Measurements from ENCODE around the gene APBB2. TPM values are rescaled to one million over a fixed set of nuclear protein-coding genes. Genes with fewer than 3 reads are reported as not detected.

The APBB2 gene
- total and polyA plus RNA-seq, 2 of the 4 experiments (the other 2 are of a cell fraction) = 47.9 to 75.5 TPM

DNA sequence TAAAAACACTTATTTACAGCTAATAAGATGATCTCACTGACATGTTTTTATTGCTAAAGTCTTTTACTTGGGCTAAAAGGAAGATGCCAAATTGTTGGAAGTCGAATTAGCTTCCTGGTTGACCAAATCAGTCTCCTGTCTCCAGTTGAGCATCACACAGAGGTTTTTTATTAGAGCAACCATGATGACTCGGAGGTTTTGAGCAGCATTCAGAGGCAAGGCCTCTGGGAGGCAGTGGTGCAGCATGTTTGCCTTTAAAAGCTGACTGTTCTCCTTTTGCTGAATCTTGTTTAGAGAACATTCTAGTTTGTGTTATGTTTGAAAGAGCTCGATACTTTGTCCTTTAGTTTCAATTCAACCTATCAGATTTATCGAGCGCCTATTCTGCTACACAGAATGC is 44.4 kb upstream of the APBB2 start:
- no peak overlapping the region for H2AK5ac ChIP-seq (ENCODE audit: low read depth, low read length)
- peaks cover 4% of the 10 kb centered on the region for H3K4me1 ChIP-seq (ENCODE audit: control insufficient read depth, insufficient read depth, low read length)
- H3K36me3 ChIP-seq (ENCODE audit: control insufficient read depth, insufficient read depth, low read length) = peaks cover 32% of the 10 kb centered on the region
- ChIA-PET POLR2A (ENCODE audit: unreplicated experiment) (interaction anchor here (0.5 to 1.3 kb wide), 4 partner anchors 10 to 773 kb away, joined by 3 to 5 read pairs (median 4); no protein-coding TSS in a partner anchor), CTCF (interaction anchor here (0.6 to 1.5 kb wide), 5 partner anchors 9 to 403 kb away, joined by 3 to 4 read pairs (median 3); no protein-coding TSS in a partner anchor)
- H3K4ac ChIP-seq (ENCODE audit: low read depth, low read length) = peak overlapping the region; percentile 58; the same call in 1 of the 2 replicates
- TF ChIP-seq FOS (IDR thresholded peaks at IDR 0.05; ENCODE audit: low read depth, low read length) (no peak), MAFK (IDR thresholded peaks at IDR 0.05; ENCODE audit: low read depth, low read length) (peak; percentile 88), RAD21 (IDR thresholded peaks at IDR 0.05; ENCODE audit: low read length) (peak; percentile 51), RFX5 (IDR thresholded peaks at IDR 0.05; ENCODE audit: low read depth, low read length) (no peak), POLR2A (IDR thresholded peaks at IDR 0.05; ENCODE audit: low read depth, low read length) (peak; percentile 28; the same call in 1 of the 2 replicates), CEBPB (IDR thresholded peaks at IDR 0.05; ENCODE audit: low read depth, low read length) (no peak), MXI1 (IDR thresholded peaks at IDR 0.05; ENCODE audit: borderline replicate concordance, low read depth, low read length) (peak; percentile 53; the same call in 1 of the 2 replicates), MAZ (IDR thresholded peaks at IDR 0.05; ENCODE audit: borderline replicate concordance, low read depth, low read length) (no peak), CHD1 (IDR thresholded peaks at IDR 0.05; ENCODE audit: low read depth, low read length) (no peak), CTCF (conservative IDR thresholded peaks at IDR 0.05; ENCODE audit: low read depth, low read length) (peak; percentile 58), ELK1 (IDR thresholded peaks at IDR 0.05; ENCODE audit: borderline replicate concordance, low read depth, low read length) (no peak), RCOR1 (IDR thresholded peaks at IDR 0.05; ENCODE audit: insufficient replicate concordance, low read length) (no peak), NFE2L2 (IDR thresholded peaks at IDR 0.05; ENCODE audit: low read depth, low read length) (peak; percentile 89)
- peak overlapping the region in 1 of 2 experiments; percentile 67; a peak in 1 of 4 replicates for H4K8ac ChIP-seq (ENCODE audit: low read depth in 2 of 2, low read length in 2 of 2)
- no peak overlapping the region for H4K91ac ChIP-seq (ENCODE audit: insufficient read depth, low read depth, low read length)
- H3K14ac ChIP-seq (replicated peaks; ENCODE audit: low read depth, low read length) = no peak overlapping the region
- no peak overlapping the region; the same call in 1 of the 2 replicates for H2BK120ac ChIP-seq (ENCODE audit: low read depth, low read length)
- 83% methylated on average over 1 of the region's 5 CpGs; no CpG with 5 or more reads in 1 of the 2 experiments for WGBS, 2 experiments (ENCODE audit: extremely low coverage in 2 of 2, insufficient read length in 1 of 2)
- peaks cover 17 to 39% of the 10 kb centered on the region in 2 experiments for H3K79me1 ChIP-seq (ENCODE audit: low read depth in 1 of 2, low read length in 2 of 2)
- intact Hi-C loops (cut with micrococcal nuclease) (loop anchor here (5.0 to 10.0 kb wide), 2 partner anchors 281 to 524 kb away; no protein-coding TSS in a partner anchor), dilution Hi-C loops (cut with HindIII; ENCODE audit: low sequenced_read_pairs, unreplicated experiment) (no loop called here), in situ Hi-C loops (cut with MboI; ENCODE audit: low sequenced_read_pairs) (no loop called here)
- peak overlapping the region; percentile 64; the same call in 1 of the 2 replicates for H3K9ac ChIP-seq (ENCODE audit: low read depth, low read length)
- H3K27me3 ChIP-seq (ENCODE audit: control insufficient read depth, insufficient read depth, low read length) = no peaks in the 10 kb centered on the region
- no peak overlapping the region for H2AK9ac ChIP-seq (replicated peaks; ENCODE audit: low read depth, low read length, poor library complexity)
- H3K18ac ChIP-seq (ENCODE audit: low read depth, low read length) = 0 out of 2 replicates have a peak overlapping the region, but pooled peaks have one; percentile 3
- peak overlapping the region; percentile 82 for H3K4me2 ChIP-seq (ENCODE audit: low read depth, low read length)
- no peak overlapping the region; the same call in 1 of the 2 replicates for H3K27ac ChIP-seq (ENCODE audit: insufficient read depth, low read length)
- H4K5ac ChIP-seq (ENCODE audit: low read depth, low read length) = peak overlapping the region; percentile 61; the same call in 1 of the 2 replicates
- H2BK20ac ChIP-seq (ENCODE audit: low read depth, low read length) = no peak overlapping the region
- H3K56ac ChIP-seq (ENCODE audit: extremely low read depth, insufficient read depth, low read length) = no peak overlapping the region
- H3K9me3 ChIP-seq (ENCODE audit: control insufficient read depth, insufficient read depth, low read length) = no peaks in the 10 kb centered on the region
- TSS peak; percentile 61 for BruUV-seq (replicated peaks)
- peak overlapping the region; percentile 67; the same call in 1 of the 2 replicates for H3K23ac ChIP-seq (ENCODE audit: low read depth, low read length)
- peak overlapping the region; percentile 8; the same call in 1 of the 2 replicates for H3K4me3 ChIP-seq (ENCODE audit: insufficient read depth, low read depth, low read length)
- peaks cover 4% of the 10 kb centered on the region for H3K9me1 ChIP-seq (ENCODE audit: insufficient read depth, low read length)
- H4K20me1 ChIP-seq (ENCODE audit: insufficient read depth, low read length) = peaks cover 28% of the 10 kb centered on the region; the same call in 1 of the 2 replicates
- ATAC-seq (ENCODE audit: low read depth) = peak; percentile 39
- H2AFZ ChIP-seq (replicated peaks; ENCODE audit: low read length, poor library complexity) = no peak overlapping the region
- H2BK5ac ChIP-seq (ENCODE audit: low read depth, low read length, poor library complexity, severe bottlenecking) = peak overlapping the region; percentile 55
- no peak overlapping the region for H2BK15ac ChIP-seq (ENCODE audit: low read depth, low read length)
- DNase-seq = peak; percentile 86

Data from IMR-90 (cell line).